A549 (cell line): ENCODE measurements around the gene CAMTA1.

ENCODE experiments used
- BCL3 ChIP-seq: fragments of >200 bp; sonication (Bioruptor Twin); formaldehyde crosslinking; IDR thresholded peaks from 3 replicates; pipeline ENCODE4 v1.6.1; 2016
- CEBPB ChIP-seq, 2 experiments: fragments of >200 bp in 1 of 2; sonication (Bioruptor Twin) in 1 of 2; formaldehyde crosslinking in 1 of 2; IDR thresholded peaks; 2 replicates each; pipeline ENCODE4 v1.6.1; 2012 to 2016
- CTCF ChIP-seq: fragments of >200 bp; sonication (Bioruptor Twin); formaldehyde crosslinking; IDR thresholded peaks from 3 replicates; pipeline ENCODE4 v1.5.1; 2016
- EP300 ChIP-seq, 2 experiments: fragments of >200 bp; sonication (Bioruptor Twin); formaldehyde crosslinking; IDR thresholded peaks; 2 replicates in 1 of 2; 3 replicates in 1 of 2; pipeline ENCODE4 v1.6.1; 2016 to 2017
- HMGXB4 ChIP-seq: fragments of 250-450 bp; sonication (Bioruptor Pico); IDR thresholded peaks from 2 replicates; pipeline ENCODE4 v1.5.0; 2021; ENCODE audit warnings: mild to moderate bottlenecking, moderate library complexity, borderline replicate concordance
- JUNB ChIP-seq: fragments of >200 bp; sonication (Bioruptor Twin); formaldehyde crosslinking; IDR thresholded peaks from 2 replicates; pipeline ENCODE4 v1.6.1; 2016
- KDM5A ChIP-seq: fragments of 200-600 bp; sonication (generic); IDR thresholded peaks from 2 replicates; pipeline ENCODE4 v1.6.1; 2016; ENCODE audit warnings: antibody characterized with exemption, mild to moderate bottlenecking
- MAFK ChIP-seq: fragments of 450-650 bp; IDR thresholded peaks from 2 replicates; pipeline ENCODE4 v1.6.1; 2014; ENCODE audit not compliant: partially characterized antibody
- POLR2A ChIP-seq: IDR thresholded peaks from 2 replicates; pipeline ENCODE4 v1.6.1; 2012; ENCODE audit warnings: mild to moderate bottlenecking, low read length
- RAD21 ChIP-seq, 2 experiments: fragments of >200 bp in 1 of 2; sonication (Bioruptor Twin) in 1 of 2; formaldehyde crosslinking in 1 of 2; IDR thresholded peaks in 1 of 2; conservative IDR thresholded peaks in 1 of 2; 2 replicates in 1 of 2; 3 replicates in 1 of 2; pipeline ENCODE4 v1.6.1; 2012 to 2018; ENCODE audit warnings: inconsistent platforms in 1 of 2
- RCOR1 ChIP-seq: fragments of 150-350 bp; IDR thresholded peaks from 2 replicates; pipeline ENCODE4 v1.6.1; 2014; ENCODE audit warnings: antibody characterized with exemption, low read length, low read depth
- REST ChIP-seq: fragments of 200-600 bp; sonication (generic); IDR thresholded peaks from 2 replicates; pipeline ENCODE4 v1.6.1; 2016; ENCODE audit warnings: antibody characterized with exemption, mild to moderate bottlenecking, moderate library complexity
- TP53 ChIP-seq: fragments of 250-450 bp; sonication (Bioruptor Pico); IDR thresholded peaks from 2 replicates; pipeline ENCODE4 v1.5.0; 2021; ENCODE audit warnings: mild to moderate bottlenecking, moderate library complexity
- USF2 ChIP-seq: fragments of 450-650 bp; IDR thresholded peaks from 2 replicates; pipeline ENCODE4 v1.6.1; 2014; ENCODE audit warnings: antibody characterized with exemption

GRCh38 chr1:7418442-7419080, 633.3 kb downstream of the CAMTA1 start:
- no peak for TF ChIP-seq JUNB
- TF ChIP-seq POLR2A: no peak
- TF ChIP-seq CTCF: no peak
- no peak for TF ChIP-seq RAD21 (conservative IDR thresholded peaks at IDR 0.05 in 1 of 2, IDR thresholded peaks at IDR 0.05 in 1 of 2)
- no peak for TF ChIP-seq KDM5A
- TF ChIP-seq RCOR1: no peak
- TF ChIP-seq EP300 (IDR thresholded peaks at IDR 0.05): no peak
- TF ChIP-seq REST: no peak
- no peak for TF ChIP-seq HMGXB4
- TF ChIP-seq BCL3: no peak
- no peak for TF ChIP-seq MAFK
- no peak for TF ChIP-seq CEBPB (IDR thresholded peaks at IDR 0.05)
- TF ChIP-seq USF2: no peak
- TF ChIP-seq TP53: no peak
